Heart left ventricle (tissue), 13 donors: Measurements from ENCODE around the gene CAPS2.

ENCODE experiments used
- CTCF ChIP-seq, 12 donors: fragments of 200-600 bp; sonication (generic) in 4 of 12; IDR thresholded peaks; one replicate each; pipeline versions ENCODE4 v1.5.0 to v1.8.0; 2018 to 2022; ENCODE audit warnings: antibody characterized with exemption in 12 of 12, mild to moderate bottlenecking in 5 of 12
- POLR2A ChIP-seq, 2 donors: fragments of 450-650 bp; IDR thresholded peaks; one replicate each; pipeline ENCODE4 v1.6.1; 2017; ENCODE audit warnings: antibody characterized with exemption in 2 of 2, mild to moderate bottlenecking in 2 of 2, moderate library complexity in 2 of 2
- donor health status: ischemic (EF 13 %, LVEDD 7.1; RV severe dilation, severe dysfunction).
- donor health status: DM: no; HTN: yes; CAD: no.
- donor health status: DM: no; HTN: no; CAD: no.
- donor health status: ischemic (EF 25% LVEDD 6.9; RV normal size, moderate dysfunction).
- donor health status: ischemic (EF 25% LVEDD 5.7; RV mildly dilated, moderate dysfunction).
- donor health status: ischemic (EF 35%, LVEDD 5.7; RV mildly dilated, moderate dysfunction).
- donor health status: nonischemic (EF 11% LVEDD 7.7; RV severe dilation, severe dysfunction).
- donor health status: DM: yes; HTN: yes; CAD: no.
- donor health status: PGD.
- donor health status: ischemic (EF 29% LVEDD 5.4; RV normal size, mild dysfunction).
- donor health status: nonischemic (EF 23%, LVEDD 6.1; RV moderate dilation, normal function).

GRCh38 chr12:75350413-75350812 is 20.3 kb upstream of the CAPS2 start:
- TF ChIP-seq CTCF (IDR thresholded peaks at IDR 0.05), result no peak
- TF ChIP-seq POLR2A (IDR thresholded peaks at IDR 0.05), result no peak
